OCI-LY3 (cell line): ENCODE measurements around the gene COX6B2.

Source experiments
- CTCF ChIP-seq: fragments of 200-600, 300-600 bp; sonication (generic); IDR thresholded peaks from 2 replicates; pipeline ENCODE4 v1.5.1; 2014; ENCODE audit warnings: antibody characterized with exemption, low read length, low read depth
- EZH2phosphoT487 ChIP-seq: fragments of 200-600 bp; shearing (Covaris generic); IDR thresholded peaks from 2 replicates; pipeline ENCODE4 v1.6.1; 2018; ENCODE audit warnings: antibody characterized with exemption, mixed run types, low read depth

DNA sequence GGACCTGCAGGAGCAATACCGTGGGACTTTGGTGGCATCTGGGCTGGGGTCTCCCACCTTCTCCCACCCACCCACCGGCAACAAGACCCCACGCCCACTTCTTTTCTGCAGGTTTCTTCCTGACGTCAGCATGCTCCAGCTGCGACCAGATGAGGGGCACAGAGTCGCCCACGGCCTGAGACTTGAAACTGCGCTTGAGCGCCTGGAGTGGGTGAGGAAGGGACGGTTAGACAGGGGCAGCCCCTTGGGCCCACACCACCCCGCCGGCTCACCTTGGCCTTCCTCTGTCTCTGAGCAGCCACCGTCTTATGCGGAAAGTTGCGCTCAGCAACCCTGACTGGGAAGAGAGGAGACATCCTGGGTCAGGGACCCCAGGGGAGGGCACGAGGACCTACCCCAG, 6.4 kb upstream of the COX6B2 start:
- TF ChIP-seq EZH2phosphoT487 (no peak), CTCF (no peak)
